Neural cell (in vitro differentiated cells): ENCODE results near the gene MUC2. TPM values are rescaled to one million over a fixed set of nuclear protein-coding genes. Genes with fewer than 3 reads are reported as not detected.

Experiments used
- H2AFZ ChIP-seq: fragments of 200-600, 300-800 bp; sonication (generic), shearing (Covaris generic); 2 replicates; pipeline ENCODE4 v1.6.0; 2014; ENCODE audit warnings: low read depth, mild to moderate bottlenecking, antibody characterized with exemption, low read length, moderate library complexity
- H3F3A ChIP-seq: fragments of 200-600 bp; shearing (Covaris generic); 2 replicates; pipeline ENCODE4 v1.6.1; 2016; ENCODE audit warnings: mild to moderate bottlenecking, moderate library complexity, mixed read lengths, antibody characterized with exemption, low read length; ENCODE audit not compliant: insufficient read depth, poor library complexity, severe bottlenecking
- H3K27ac ChIP-seq: fragments of 200-600, 300-800 bp; sonication (generic), shearing (Covaris generic); 2 replicates; pipeline ENCODE4 v1.5.1; 2014; ENCODE audit warnings: mild to moderate bottlenecking, low read length, moderate library complexity
- H3K27me3 ChIP-seq: fragments of 300-800, 200-600 bp; sonication (generic), shearing (Covaris generic); 2 replicates; pipeline ENCODE4 v1.6.0; 2014; ENCODE audit warnings: mild to moderate bottlenecking, low read depth, low read length, moderate library complexity; ENCODE audit not compliant: insufficient read depth
- H3K36me3 ChIP-seq: fragments of 300-800, 200-600 bp; sonication (generic), shearing (Covaris generic); 2 replicates; pipeline ENCODE4 v1.5.1; 2014; ENCODE audit warnings: mild to moderate bottlenecking, antibody characterized with exemption, low read length, moderate library complexity; ENCODE audit not compliant: insufficient read depth
- H3K4me2 ChIP-seq: fragments of 300-800, 200-600 bp; sonication (generic), shearing (Covaris generic); 2 replicates; pipeline ENCODE4 v1.6.0; 2014; ENCODE audit warnings: mild to moderate bottlenecking, low read length
- H3K4me3 ChIP-seq: fragments of 300-800, 200-600 bp; sonication (generic), shearing (Covaris generic); 2 replicates; pipeline ENCODE4 v1.5.1; 2014; ENCODE audit warnings: mild to moderate bottlenecking, low read length, moderate library complexity
- H3K79me2 ChIP-seq: fragments of 200-600 bp; shearing (Covaris generic); replicated peaks from 2 replicates; pipeline ENCODE4 v1.6.0; 2014; ENCODE audit warnings: mild to moderate bottlenecking, low read length, moderate library complexity; ENCODE audit not compliant: insufficient read depth
- H3K9ac ChIP-seq: fragments of 300-800, 200-600 bp; sonication (generic), shearing (Covaris generic); 2 replicates; pipeline ENCODE4 v1.6.1; 2016; ENCODE audit warnings: mild to moderate bottlenecking, low read length, mixed read lengths
- H3K9me2 ChIP-seq: fragments of 200-600 bp; shearing (Covaris generic); 2 replicates; pipeline ENCODE4 v1.6.1; 2016; ENCODE audit warnings: mild to moderate bottlenecking, low read length, mixed read lengths; ENCODE audit not compliant: insufficient read depth
- H3K9me3 ChIP-seq: fragments of 200-600, 300-800 bp; sonication (generic), shearing (Covaris generic); 2 replicates; pipeline ENCODE4 v1.6.1; 2016; ENCODE audit warnings: mild to moderate bottlenecking, mixed run types, low read length, moderate library complexity, mixed read lengths
- H4K20me1 ChIP-seq: fragments of 200-600 bp; shearing (Covaris generic); 2 replicates; pipeline ENCODE4 v1.6.1; 2016; ENCODE audit warnings: mild to moderate bottlenecking, mixed run types; ENCODE audit not compliant: insufficient read depth
- CTCF ChIP-seq: fragments of 450-650 bp; IDR thresholded peaks from 2 replicates; pipeline ENCODE4 v1.5.1; 2014; ENCODE audit warnings: antibody characterized with exemption, mild to moderate bottlenecking, moderate library complexity; ENCODE audit not compliant: poor library complexity, severe bottlenecking
- EP300 ChIP-seq: fragments of 450-650 bp; conservative IDR thresholded peaks from 2 replicates; pipeline ENCODE4 v1.6.1; 2014; ENCODE audit warnings: antibody characterized with exemption, mild to moderate bottlenecking, moderate library complexity; ENCODE audit not compliant: poor library complexity, severe bottlenecking
- EZH2 ChIP-seq: fragments of 200-600, 300-800 bp; shearing (Covaris generic), sonication (generic); IDR thresholded peaks from 2 replicates; pipeline ENCODE4 v1.6.1; 2014; ENCODE audit warnings: antibody characterized with exemption, low read length, borderline replicate concordance, mild to moderate bottlenecking; ENCODE audit not compliant: insufficient read depth, poor library complexity, severe bottlenecking
- MXI1 ChIP-seq: fragments of 450-650 bp; conservative IDR thresholded peaks from 2 replicates; pipeline ENCODE4 v1.6.1; 2014; ENCODE audit warnings: antibody characterized with exemption, mild to moderate bottlenecking; ENCODE audit not compliant: poor library complexity, severe bottlenecking
- POLR2AphosphoS5 ChIP-seq: IDR thresholded peaks from 2 replicates; pipeline ENCODE4 v1.6.1; 2012
- RAD21 ChIP-seq: fragments of 450-650 bp; conservative IDR thresholded peaks from 2 replicates; pipeline ENCODE4 v1.6.1; 2014; ENCODE audit warnings: antibody characterized with exemption, mild to moderate bottlenecking, moderate library complexity
- SMC3 ChIP-seq: fragments of 450-650 bp; conservative IDR thresholded peaks from 2 replicates; pipeline ENCODE4 v1.6.1; 2014; ENCODE audit warnings: antibody characterized with exemption, mild to moderate bottlenecking, moderate library complexity; ENCODE audit not compliant: poor library complexity
- TAF1 ChIP-seq: IDR thresholded peaks from 2 replicates; pipeline ENCODE4 v1.6.1; 2012; ENCODE audit warnings: low read depth
- polyA plus RNA-seq: library from polyadenylated mRNA; depleted of rRNA; stranded (reverse); fragments of >200 nt; gene quantifications from 2 replicates; pipeline ENCODE4 v1.2.3, GENCODE V29; 2014
- TF ChIP-seq, protein P1 (sequence below): IDR thresholded peaks from 2 replicates; pipeline ENCODE4 v1.6.1; 2012; ENCODE audit warnings: borderline replicate concordance

The MUC2 gene
- polyA plus RNA-seq, 1 donor from 2014 or later, result not detected

DNA sequence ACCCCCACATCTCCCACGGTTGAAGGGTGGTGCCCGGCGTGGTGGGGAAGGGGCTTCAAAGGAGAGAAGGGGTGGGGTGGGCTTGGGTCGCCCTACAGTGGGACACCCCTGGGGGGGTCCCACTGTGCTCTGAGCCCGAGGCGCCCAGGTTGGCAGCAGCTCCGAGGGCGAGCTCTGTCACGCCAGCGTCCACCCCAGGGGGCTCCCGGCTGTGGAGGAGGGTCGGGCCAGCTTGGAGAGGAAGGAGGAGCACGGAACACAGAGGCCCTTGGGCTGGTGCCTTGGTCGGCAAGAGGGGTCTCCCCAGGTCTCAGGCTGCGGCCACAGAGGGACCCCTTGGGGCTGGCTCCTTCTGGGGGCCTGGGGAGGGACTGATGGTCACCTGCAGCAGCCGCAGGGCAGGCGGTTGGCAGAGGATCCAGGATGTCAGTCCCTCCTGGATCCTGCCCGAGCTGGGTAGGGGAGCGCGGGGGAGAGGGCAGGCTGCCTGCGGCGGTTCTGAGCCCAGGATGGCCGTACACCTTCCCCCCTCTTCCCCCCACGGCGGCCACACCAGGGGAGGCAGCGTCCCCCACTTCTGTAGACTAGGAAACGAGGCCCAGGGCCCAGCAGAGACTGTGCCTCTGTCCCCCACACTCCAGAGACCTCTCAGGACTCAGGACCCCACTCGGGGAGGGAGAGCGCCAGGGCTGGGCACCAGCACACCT is 38.9 kb upstream of the MUC2 start:
- H3K4me2 ChIP-seq, result no peak overlapping the region
- H3K9ac ChIP-seq, result no peak overlapping the region
- no peaks in the 10 kb centered on the region for H3K9me3 ChIP-seq
- no peak overlapping the region for H2AFZ ChIP-seq
- H3K79me2 ChIP-seq, result no peaks in the 10 kb centered on the region
- H3K4me3 ChIP-seq, result no peak overlapping the region
- H3K27ac ChIP-seq, result no peak overlapping the region
- TF ChIP-seq CTCF, result no peak
- no peak for TF ChIP-seq MXI1
- no peak for TF ChIP-seq SMC3
- no peak for TF ChIP-seq TAF1
- TF ChIP-seq EP300, result no peak
- no peak for TF ChIP-seq EZH2
- TF ChIP-seq POLR2AphosphoS5, result no peak
- TF ChIP-seq, protein P1, sequence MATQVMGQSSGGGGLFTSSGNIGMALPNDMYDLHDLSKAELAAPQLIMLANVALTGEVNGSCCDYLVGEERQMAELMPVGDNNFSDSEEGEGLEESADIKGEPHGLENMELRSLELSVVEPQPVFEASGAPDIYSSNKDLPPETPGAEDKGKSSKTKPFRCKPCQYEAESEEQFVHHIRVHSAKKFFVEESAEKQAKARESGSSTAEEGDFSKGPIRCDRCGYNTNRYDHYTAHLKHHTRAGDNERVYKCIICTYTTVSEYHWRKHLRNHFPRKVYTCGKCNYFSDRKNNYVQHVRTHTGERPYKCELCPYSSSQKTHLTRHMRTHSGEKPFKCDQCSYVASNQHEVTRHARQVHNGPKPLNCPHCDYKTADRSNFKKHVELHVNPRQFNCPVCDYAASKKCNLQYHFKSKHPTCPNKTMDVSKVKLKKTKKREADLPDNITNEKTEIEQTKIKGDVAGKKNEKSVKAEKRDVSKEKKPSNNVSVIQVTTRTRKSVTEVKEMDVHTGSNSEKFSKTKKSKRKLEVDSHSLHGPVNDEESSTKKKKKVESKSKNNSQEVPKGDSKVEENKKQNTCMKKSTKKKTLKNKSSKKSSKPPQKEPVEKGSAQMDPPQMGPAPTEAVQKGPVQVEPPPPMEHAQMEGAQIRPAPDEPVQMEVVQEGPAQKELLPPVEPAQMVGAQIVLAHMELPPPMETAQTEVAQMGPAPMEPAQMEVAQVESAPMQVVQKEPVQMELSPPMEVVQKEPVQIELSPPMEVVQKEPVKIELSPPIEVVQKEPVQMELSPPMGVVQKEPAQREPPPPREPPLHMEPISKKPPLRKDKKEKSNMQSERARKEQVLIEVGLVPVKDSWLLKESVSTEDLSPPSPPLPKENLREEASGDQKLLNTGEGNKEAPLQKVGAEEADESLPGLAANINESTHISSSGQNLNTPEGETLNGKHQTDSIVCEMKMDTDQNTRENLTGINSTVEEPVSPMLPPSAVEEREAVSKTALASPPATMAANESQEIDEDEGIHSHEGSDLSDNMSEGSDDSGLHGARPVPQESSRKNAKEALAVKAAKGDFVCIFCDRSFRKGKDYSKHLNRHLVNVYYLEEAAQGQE, result no peak
- no peak for TF ChIP-seq RAD21
- no peaks in the 10 kb centered on the region for H4K20me1 ChIP-seq
- no peaks in the 10 kb centered on the region for H3K36me3 ChIP-seq
- no peaks in the 10 kb centered on the region for H3K27me3 ChIP-seq
- no peaks in the 10 kb centered on the region for H3F3A ChIP-seq
- H3K9me2 ChIP-seq, result no peaks in the 10 kb centered on the region

DNA sequence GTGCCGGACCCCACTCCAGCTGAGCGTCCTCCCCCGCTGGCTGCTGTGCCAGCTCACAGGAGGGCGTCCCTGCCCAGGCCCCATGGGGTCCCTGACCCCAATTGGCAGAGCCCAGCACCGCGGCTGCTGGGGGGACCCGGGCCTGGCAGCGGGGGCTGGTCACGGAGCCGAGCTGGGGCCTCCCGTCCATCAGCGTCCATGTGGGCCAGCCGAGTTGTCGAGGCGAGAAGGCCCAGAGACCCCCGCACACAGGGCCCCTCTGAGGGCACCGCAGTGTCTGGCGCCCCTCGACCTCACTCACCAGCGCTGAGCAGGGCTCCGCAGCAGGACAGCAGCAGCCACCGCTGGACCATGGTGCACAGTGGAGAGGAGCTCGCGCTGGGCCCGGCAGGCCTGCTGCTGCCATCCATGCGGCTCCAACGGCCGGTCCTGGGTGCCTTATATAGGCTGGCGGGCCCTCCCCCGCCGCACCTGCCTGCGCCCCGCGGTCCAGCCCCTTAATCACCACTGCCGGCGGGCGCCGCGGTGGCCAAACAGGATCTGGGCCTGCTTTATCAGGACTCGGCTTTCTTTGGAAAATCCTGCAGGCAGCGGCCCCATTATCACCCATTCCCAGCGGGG is 38.3 kb upstream of the MUC2 start, which contains the start of gene MUC6:
Gene MUC6 (minus strand): TSS at position 416 of the 621 bp plus-strand sequence. CDS start 63 bp downstream, at position 353.
- Histone ChIP-seq H3K27me3 (no peaks in the 10 kb centered on the region), H3F3A (no peaks in the 10 kb centered on the region), H2AFZ (no peak within 1 kb of the TSS), H3K9me3 (no peaks in the 10 kb centered on the region), H3K27ac (no peak within 1 kb of the TSS), H3K79me2 (no peaks in the 10 kb centered on the region), H3K4me2 (no peak within 1 kb of the TSS), H3K4me3 (no peak within 1 kb of the TSS), H3K9ac (no peak within 1 kb of the TSS), H3K9me2 (no peaks in the 10 kb centered on the region), H4K20me1 (no peaks in the 10 kb centered on the region), H3K36me3 (no peaks in the 10 kb centered on the region)
- TF ChIP-seq EZH2, result no peak
- no peak for TF ChIP-seq TAF1
- no peak for TF ChIP-seq POLR2AphosphoS5
- no peak for TF ChIP-seq CTCF
